ENCODE results near the gene NHS.

DNA sequence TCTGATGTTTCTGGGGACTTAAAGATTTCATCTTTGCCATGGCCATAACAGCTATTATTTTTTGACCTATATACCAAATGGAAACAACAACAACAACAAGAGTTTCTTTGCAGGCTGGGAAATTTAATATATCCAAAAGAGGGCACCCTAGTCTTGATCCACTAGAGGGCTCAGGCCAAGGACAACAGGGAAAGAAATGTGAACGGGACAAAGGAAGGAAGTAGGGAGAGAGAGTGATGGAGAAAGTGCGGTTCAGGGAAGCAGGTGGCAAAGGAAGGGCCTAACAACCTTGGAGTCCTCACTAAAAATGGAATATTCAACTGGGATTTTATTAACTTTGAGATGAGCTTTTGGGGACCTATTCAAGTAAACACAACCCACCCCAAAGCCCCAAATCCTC, 294.5 kb downstream of the NHS start:
- no peak for TF ChIP-seq REST (IDR thresholded peaks at IDR 0.05; ENCODE audit: insufficient read depth in 1 of 2, low read depth in 2 of 2, low read length in 2 of 2)
- no peak for TF ChIP-seq POLR2AphosphoS5 (IDR thresholded peaks at IDR 0.05; ENCODE audit: low read depth, low read length)

Measured in PFSK-1 (cell line).